Suprapubic skin (tissue), 4 donors: ENCODE data around the gene KLHDC8A. TPM values are rescaled to one million over a fixed set of nuclear protein-coding genes. Genes with fewer than 3 reads are reported as not detected.

Source experiments
- DNase-seq, 2 donors: peaks; one replicate each; pipeline ENCODE4 v3.0.0-alpha.2; 2019; ENCODE audit warnings: low spot score in 2 of 2
- H3K27ac ChIP-seq: fragments of 200-600 bp; sonication (generic); one replicate; pipeline ENCODE4 v1.5.1; 2019
- H3K27me3 ChIP-seq: fragments of 200-600 bp; sonication (generic); one replicate; pipeline ENCODE4 v1.5.1; 2019
- H3K36me3 ChIP-seq: fragments of 200-600 bp; sonication (generic); one replicate; pipeline ENCODE4 v1.5.1; 2019
- H3K4me1 ChIP-seq: fragments of 200-600 bp; sonication (generic); one replicate; pipeline ENCODE4 v1.5.1; 2019
- H3K4me3 ChIP-seq: fragments of 200-600 bp; sonication (generic); one replicate; pipeline ENCODE4 v1.5.1; 2019; ENCODE audit warnings: mild to moderate bottlenecking
- H3K9me3 ChIP-seq: fragments of 200-600 bp; sonication (generic); one replicate; pipeline ENCODE4 v1.5.1; 2019
- CTCF ChIP-seq, 2 donors: fragments of 200-600 bp in 1 of 2; fragments of 450-650 bp in 1 of 2; sonication (generic) in 1 of 2; IDR thresholded peaks; one replicate each; pipeline ENCODE4 v1.5.1; 2016 to 2019; ENCODE audit warnings: antibody characterized with exemption in 2 of 2, mild to moderate bottlenecking in 1 of 2, moderate library complexity in 1 of 2
- EP300 ChIP-seq: sonication (generic); formaldehyde crosslinking; IDR thresholded peaks from one replicate; pipeline ENCODE4 v1.6.1; 2017; ENCODE audit warnings: antibody characterized with exemption
- POLR2A ChIP-seq, 2 donors: fragments of 450-650 bp; IDR thresholded peaks; one replicate each; pipeline ENCODE4 v1.6.1; 2017; ENCODE audit warnings: antibody characterized with exemption in 2 of 2, mild to moderate bottlenecking in 2 of 2, moderate library complexity in 2 of 2
- POLR2AphosphoS5 ChIP-seq, 3 donors: sonication (generic); formaldehyde crosslinking; IDR thresholded peaks; one replicate each; pipeline ENCODE4 v1.6.1; 2017; ENCODE audit warnings: antibody characterized with exemption in 3 of 3
- WGBS: methylation state at CpG from one replicate; pipeline ENCODE4 v1.1.5; 2018; 5-methylcytosine and 5-hydroxymethylcytosine counted together
- total RNA-seq, 4 donors: library from RNA; depleted of rRNA; stranded (reverse); fragments of >200 nt; gene quantifications; one replicate each; pipeline ENCODE4 v1.1.0, GENCODE V29; 2016

Gene KLHDC8A
- total RNA-seq, 4 donors from 2014 or later, result 0.30 to 3.5 (median 0.62) TPM; not detected in 1

- TF ChIP-seq POLR2AphosphoS5 (IDR thresholded peaks at IDR 0.05) (no peak), POLR2A (IDR thresholded peaks at IDR 0.05) (no peak), EP300 (no peak), CTCF (IDR thresholded peaks at IDR 0.05) (no peak)
- Histone ChIP-seq H3K9me3 (no peaks in the 10 kb centered on the region), H3K4me3 (no peak overlapping the region), H3K4me1 (peaks cover 10% of the 10 kb centered on the region), H3K27me3 (no peaks in the 10 kb centered on the region), H3K27ac (no peak overlapping the region), H3K36me3 (no peaks in the 10 kb centered on the region)
- no peak for DNase-seq
- WGBS, result 86% methylated on average over 7 of the region's 10 CpGs
Observed at GRCh38 chr1:205293350-205294074, 63.2 kb downstream of the KLHDC8A start.

- WGBS, result 86% methylated on average over 5 of the region's 6 CpGs
- H3K4me3 ChIP-seq, result no peak overlapping the region
- H3K9me3 ChIP-seq, result no peaks in the 10 kb centered on the region
- no peaks in the 10 kb centered on the region for H3K27me3 ChIP-seq
- no peak for DNase-seq
- no peaks in the 10 kb centered on the region for H3K36me3 ChIP-seq
- H3K4me1 ChIP-seq, result peaks cover 29% of the 10 kb centered on the region
- H3K27ac ChIP-seq, result no peak overlapping the region
- no peak for TF ChIP-seq EP300
- TF ChIP-seq POLR2AphosphoS5 (IDR thresholded peaks at IDR 0.05), result no peak
- TF ChIP-seq POLR2A (IDR thresholded peaks at IDR 0.05), result no peak
- no peak for TF ChIP-seq CTCF (IDR thresholded peaks at IDR 0.05)
Observed at GRCh38 chr1:205291596-205291995, 65.1 kb downstream of the KLHDC8A start.

- Histone ChIP-seq H3K36me3 (no peaks in the 10 kb centered on the region), H3K4me3 (no peak overlapping the region), H3K27ac (no peak overlapping the region), H3K27me3 (no peaks in the 10 kb centered on the region), H3K9me3 (no peaks in the 10 kb centered on the region), H3K4me1 (peaks cover 54% of the 10 kb centered on the region)
- 53% methylated on average over 8 of the region's 8 CpGs for WGBS
- no peak for TF ChIP-seq CTCF (IDR thresholded peaks at IDR 0.05)
- no peak for TF ChIP-seq POLR2A (IDR thresholded peaks at IDR 0.05)
- TF ChIP-seq EP300, result no peak
- no peak for TF ChIP-seq POLR2AphosphoS5 (IDR thresholded peaks at IDR 0.05)
- no peak for DNase-seq
Observed at GRCh38 chr1:205287767-205288559, 68.8 kb downstream of the KLHDC8A start.

GRCh38 chr1:205287076-205287475 lies 69.6 kb downstream of the KLHDC8A start:
- no peak for DNase-seq
- TF ChIP-seq CTCF (IDR thresholded peaks at IDR 0.05), result no peak
- Histone ChIP-seq H3K4me3 (no peak overlapping the region), H3K27ac (no peak overlapping the region), H3K27me3 (no peaks in the 10 kb centered on the region), H3K9me3 (no peaks in the 10 kb centered on the region), H3K4me1 (peaks cover 63% of the 10 kb centered on the region), H3K36me3 (no peaks in the 10 kb centered on the region)
- WGBS, result 96% methylated on average over 3 of the region's 3 CpGs

- H3K27ac ChIP-seq, result no peak overlapping the region
- H3K36me3 ChIP-seq, result no peaks in the 10 kb centered on the region
- peaks cover 70% of the 10 kb centered on the region for H3K4me1 ChIP-seq
- no peaks in the 10 kb centered on the region for H3K9me3 ChIP-seq
- 98% methylated on average over 5 of the region's 9 CpGs for whole genome bisulfite sequencing
- TF ChIP-seq CTCF (IDR thresholded peaks at IDR 0.05) (no peak), POLR2A (IDR thresholded peaks at IDR 0.05) (no peak), EP300 (no peak), POLR2AphosphoS5 (IDR thresholded peaks at IDR 0.05) (no peak)
- DNase-seq, result no peak
- no peak overlapping the region for H3K4me3 ChIP-seq
- no peaks in the 10 kb centered on the region for H3K27me3 ChIP-seq
Observed at GRCh38 chr1:205286335-205286950, 70.3 kb downstream of the KLHDC8A start.
